HG02642 (cell line): ENCODE measurements around the gene INPP5E.

Experiments used
- ATAC-seq: cut with Tn5 transposase; IDR thresholded peaks from one replicate; pipeline ENCODE4 v1.9.1; 2021; ENCODE audit warnings: mild to moderate bottlenecking; ENCODE audit not compliant: unreplicated experiment, poor library complexity

Gene INPP5E

DNA sequence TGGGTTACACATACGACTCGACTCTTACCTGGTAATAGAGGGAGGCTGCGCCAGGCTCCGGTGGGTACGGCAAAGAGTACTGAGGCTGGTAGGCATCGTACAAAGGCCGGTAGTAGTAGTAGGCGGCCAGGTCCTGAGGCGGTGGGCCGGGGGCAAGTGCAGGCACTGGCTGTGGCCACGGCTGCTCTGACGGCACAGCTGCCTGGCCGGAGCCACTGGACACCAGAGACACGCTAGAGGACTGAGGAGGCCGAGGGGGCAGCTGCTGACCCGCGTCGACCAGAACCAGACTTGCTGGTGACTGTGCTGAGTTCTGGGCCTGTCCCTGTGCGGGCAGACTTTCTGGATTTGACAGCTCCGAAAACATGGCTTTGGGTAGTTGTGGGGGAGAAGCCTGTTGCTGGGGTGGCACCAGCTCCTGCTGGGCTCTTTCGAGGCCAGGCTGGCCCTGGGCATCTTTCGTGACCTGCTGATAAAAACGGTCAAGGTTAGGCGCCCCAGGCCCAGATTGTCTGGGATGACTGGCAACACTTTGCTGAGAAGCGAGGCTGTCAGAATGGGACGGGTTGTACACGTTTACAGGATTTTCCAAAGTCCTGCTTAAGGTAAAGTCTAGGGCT is 34.5 kb upstream of the INPP5E start:
- no peak for ATAC-seq

DNA sequence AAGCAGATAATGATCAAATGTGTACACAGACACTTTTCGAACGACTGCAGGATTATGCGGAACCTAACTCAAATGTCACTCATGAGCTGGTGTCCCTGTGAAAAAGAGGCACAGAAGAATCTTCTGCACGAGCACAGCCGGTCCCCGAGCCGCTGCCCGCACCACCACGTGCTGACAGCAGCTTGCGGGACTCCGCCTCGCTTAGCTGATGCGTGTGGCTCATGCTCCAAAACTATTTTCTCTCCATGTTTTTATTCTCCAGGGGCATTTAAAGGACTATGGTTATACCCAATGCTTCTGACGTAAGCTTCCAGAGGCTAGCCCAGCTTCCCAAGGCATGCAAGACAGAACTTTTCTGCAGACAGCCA is 33.7 kb upstream of the INPP5E start:
- no peak for ATAC-seq

DNA sequence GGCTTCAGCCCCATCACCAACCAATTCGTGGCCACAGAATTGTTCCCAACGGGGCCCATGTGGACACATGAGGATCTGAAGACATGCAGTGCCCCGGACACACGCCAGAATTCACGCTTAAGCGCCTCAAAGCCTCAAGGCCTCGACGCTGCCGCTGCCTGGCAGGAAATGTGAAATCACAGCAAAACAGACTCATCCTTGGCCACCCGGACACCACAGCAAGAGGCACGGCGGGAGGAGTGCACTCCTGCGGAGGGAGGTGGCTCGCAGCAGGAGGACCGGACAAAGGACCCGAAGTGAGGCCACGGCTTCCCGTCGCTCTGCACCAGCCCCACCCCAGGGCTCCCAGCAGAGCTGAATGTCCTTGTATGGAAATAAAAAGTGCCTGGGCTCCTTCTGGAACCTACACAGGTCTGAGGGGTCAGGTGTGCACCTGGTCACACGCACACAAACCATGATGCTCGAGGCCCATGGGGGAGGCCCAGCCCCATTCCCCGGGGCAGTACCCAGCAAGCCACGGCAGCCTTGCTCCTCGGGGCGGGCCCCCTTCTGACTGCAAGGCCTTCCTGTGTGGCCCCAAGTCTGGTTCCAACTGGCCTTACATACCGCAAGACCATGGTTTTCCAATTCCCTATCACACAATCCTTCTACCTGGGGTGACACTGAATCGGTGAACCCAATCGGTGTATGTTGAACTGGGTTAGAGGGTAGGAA is 33.2 kb upstream of the INPP5E start:
- ATAC-seq: no peak

DNA sequence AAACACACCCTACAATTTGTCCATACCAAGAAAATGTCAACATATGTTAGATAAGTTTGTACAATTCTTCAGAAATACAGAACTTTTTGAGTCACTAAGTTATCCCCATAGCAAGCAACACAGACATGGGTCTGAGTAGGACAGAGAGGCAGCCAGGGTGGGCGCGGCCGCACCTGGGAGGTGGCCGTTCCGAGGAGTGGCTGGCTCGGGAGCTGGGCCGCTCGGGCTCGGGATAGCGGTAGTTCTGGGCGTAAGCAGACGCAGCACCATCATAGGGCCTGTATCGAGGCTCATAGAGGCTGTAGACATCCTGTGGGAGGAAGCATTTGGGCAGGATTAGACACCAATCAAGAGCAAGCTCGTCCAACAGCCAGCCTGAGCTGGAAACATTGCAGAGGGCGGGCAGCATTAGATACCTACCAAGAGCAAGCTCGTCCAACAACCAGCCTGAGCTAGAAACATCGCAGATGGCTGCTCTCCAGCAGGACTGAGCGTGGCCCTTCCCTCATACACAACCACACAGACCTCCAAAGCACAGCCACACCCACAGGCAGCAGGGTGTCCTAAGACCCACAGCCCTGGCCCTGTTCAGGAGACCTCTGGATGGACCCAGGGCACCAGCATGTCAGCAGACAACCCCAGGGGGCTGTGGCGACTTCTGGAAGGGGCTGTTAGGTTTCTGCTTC is 32.3 kb upstream of the INPP5E start:
- no peak for ATAC-seq

DNA sequence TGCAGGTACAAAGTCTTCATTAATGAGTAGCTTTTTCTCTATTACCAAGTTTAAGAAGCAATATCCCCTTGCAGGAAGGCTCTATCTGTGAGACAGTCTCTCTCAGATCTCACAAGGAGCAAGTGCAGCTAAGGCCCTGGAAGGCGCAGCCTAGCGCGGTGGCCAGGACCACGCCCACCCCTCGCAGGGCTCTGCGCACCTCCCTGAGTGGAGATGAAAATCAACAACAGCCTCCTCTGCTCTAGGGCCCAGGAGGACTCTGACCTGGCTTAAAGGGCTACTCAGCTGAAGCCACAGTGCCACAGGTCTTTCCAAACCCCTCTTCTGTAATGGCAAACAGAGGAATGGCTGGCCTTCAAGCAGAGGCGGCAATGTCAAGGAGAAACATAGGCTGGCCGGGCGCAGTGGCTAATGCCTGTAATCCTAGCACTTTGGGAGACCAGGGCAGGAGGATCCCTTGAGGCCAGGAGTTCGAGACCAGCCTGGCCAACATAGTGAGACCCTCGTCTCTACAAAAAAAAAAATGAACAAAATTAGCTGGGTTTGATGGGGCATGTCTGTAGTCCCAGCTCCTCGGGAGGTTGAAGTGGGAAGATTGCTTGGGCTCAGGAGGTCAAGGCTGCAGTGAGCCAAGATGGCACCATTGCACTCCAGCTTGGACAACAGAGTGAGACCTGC is 31.3 kb upstream of the INPP5E start:
- no peak for ATAC-seq

DNA sequence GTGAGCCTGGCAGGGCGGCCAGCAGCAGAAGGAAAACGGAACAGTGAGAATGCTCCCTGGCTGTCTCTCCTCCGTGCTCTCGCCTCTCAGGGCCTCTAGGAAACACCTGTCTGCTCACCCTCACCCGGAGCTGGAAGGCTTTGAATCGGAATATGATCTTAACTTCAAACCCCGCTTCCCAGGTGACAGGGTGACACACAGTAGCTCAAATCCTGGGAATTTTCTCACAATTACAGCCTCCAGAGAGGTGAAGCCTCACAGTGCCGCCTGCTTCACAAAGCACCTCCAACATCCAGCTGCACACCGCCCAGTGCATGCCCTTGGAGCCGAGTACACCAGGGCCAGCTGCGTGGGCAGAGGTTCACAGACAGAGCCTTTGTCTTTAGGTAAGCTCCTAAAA is 30.7 kb upstream of the INPP5E start:
- no peak for ATAC-seq

DNA sequence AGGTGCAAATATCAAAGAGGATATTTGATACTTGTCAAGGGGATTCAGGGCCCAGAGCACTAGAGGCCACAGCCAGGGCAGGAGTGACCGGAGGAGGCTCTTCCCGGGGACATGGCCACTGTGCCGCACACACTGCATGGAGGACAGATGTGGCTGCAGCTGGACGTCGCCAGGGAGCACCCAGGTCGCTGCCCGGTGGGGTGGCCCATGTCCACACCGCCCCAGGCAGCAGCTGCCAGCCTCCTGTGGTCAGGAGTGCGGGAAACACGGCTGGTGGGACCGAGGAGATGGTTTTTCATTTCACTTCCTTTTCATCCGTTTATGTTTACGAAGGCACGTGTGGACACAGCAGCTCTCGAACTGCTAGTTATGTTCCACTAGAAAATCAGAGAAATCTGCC is 28.1 kb upstream of the INPP5E start:
- no peak for ATAC-seq

DNA sequence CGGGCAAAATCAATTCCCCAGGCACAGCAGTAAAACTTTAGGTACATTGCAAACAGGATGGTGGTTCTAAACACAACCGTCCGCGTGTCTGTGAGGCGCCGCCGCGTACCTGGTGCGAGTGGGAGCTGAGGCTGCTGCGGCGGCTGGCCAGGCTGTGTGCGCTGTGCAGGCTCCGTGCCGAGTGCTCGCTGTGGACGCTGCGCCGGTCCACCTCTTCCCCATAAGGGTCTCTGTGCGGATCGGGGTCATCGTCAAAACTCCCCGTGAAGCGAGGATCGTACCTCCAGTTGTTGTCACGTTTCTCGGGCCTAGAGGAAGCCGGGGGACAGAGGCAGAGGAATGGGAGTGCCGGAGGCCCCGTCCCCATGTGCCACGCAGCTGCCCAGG is 26.5 kb upstream of the INPP5E start:
- no peak for ATAC-seq

DNA sequence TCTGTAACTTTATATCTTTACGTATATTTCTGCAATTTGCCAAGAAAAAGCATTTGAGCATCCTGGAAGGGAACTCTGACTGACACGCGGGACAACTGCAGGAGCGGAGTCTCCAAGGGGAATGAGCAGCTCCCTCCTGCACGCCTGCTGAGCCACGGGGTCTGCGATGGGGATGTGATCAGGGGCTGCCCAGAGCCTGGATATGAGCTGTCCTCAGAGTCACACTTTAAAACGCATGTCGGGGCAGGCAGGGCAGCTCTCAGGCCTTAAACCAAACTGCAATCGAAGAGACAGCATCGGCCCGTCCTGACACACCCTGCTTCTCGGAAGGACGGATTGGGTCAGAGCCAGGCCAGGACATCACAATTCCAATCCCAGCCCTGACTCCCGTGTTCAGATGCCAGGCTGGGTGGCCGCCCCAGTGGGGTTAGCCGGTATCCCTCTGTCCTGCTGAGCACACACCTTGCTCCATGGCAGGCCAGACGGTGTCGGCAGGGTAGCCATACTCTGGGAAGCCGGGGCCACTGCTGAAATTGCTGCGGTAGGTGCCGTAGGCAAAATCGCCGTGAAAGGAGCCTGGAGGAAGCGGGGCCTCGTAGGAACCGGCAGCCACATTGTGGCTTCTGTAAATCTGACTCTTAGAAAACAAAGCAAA is 26.0 kb upstream of the INPP5E start:
- ATAC-seq: no peak

DNA sequence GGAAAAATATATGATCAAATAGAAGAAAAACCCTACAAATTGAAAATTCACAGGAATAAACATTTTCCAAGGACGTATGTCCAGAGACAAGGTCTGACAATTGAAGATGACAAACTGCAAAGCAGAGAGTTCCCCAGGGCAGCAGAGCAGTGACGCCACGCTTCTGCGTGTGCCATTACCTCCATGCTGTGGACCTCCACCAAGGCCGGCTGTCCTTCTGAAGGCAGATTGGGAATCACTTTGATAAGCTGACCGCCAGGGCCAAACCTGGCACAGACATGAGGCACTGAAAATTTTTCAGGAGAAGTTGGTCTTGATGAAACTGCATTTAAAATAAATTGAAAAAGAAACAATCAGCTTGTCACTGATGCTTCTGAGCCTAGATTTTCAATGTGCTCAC is 24.6 kb upstream of the INPP5E start:
- ATAC-seq: no peak

DNA sequence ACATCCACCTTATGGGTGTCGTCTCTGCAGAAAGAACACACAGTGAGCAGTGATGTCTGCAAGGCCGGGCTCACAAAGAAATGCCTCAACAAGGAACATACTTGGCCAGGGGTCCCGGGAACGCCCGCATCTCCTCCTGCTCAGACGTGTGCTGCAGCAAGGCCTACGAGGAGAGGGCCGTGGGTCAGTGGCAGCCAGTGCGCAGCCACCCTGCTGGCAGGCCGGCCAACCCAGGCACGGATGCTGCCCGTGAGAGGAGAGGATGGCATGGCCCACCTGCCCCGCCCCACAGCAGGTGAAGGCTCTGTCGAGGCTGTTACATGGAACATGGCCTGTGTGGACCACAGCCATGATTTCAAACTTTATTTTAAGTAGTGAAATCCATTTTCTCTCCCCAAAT is 23.9 kb upstream of the INPP5E start:
- no peak for ATAC-seq

DNA sequence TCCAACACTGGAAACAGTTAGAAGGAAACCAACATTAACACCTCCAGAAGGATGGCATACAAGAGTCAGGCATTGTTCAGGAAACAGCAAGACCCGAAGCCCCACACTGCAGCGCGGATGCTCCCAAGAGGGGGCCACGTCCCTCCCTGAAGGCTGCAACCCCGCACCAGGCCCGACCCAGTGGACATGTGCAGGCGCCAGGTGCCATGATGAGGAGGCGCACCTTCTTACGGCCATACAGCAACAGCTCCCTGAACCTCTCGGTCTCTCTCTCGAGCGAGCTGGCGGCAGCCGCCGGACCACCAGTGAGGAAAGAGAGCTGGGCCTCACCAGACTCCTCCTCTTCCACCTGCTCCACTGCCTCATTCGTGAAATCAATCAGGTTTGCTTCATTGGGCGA is 23.0 kb upstream of the INPP5E start:
- ATAC-seq: no peak

DNA sequence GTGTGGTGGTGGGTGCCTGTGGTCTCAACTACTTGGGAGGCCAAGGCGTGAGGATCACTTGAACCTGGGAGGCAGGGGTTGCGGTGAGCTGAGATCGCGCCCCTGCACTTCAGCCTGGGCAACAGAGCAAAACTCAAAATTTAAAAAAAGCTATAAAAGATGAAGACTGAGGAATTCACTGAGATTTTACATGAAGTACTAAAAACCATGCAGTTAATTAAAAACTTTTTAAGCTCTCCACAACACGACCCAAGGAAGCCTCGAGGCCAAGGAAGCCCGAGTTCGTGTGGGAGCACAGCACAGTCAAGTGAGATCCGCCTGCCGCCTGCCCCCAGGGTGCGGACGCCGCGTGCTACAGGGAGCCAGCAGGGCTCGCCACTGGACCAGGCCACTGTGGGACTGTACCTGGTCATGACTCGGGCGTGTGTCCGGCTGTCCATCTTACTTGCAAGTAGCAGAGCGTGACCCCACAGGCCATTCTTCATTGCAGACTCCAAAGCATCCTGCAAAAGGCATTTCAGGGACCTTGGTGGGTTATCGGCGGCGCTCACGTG is 21.2 kb upstream of the INPP5E start:
- no peak for ATAC-seq

DNA sequence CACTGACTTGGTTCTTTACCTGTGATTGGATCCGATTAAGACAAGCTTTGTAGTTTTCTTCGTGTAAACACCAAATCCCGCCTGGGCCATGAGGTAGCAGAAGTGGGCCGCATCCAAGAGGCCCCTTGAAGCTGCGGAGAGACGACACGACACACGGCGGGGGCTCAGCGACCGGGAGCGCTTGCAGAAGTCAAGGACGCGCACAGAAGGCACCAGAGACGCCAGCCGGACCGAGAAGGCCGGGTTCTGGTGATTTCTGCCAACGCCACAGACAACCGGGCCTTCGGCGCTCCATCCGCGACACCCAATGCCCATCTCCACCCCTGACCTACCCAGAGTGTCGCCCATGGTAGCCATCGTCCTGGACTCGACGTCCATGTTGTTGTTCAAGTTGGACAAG is 19.8 kb upstream of the INPP5E start:
- ATAC-seq: no peak

DNA sequence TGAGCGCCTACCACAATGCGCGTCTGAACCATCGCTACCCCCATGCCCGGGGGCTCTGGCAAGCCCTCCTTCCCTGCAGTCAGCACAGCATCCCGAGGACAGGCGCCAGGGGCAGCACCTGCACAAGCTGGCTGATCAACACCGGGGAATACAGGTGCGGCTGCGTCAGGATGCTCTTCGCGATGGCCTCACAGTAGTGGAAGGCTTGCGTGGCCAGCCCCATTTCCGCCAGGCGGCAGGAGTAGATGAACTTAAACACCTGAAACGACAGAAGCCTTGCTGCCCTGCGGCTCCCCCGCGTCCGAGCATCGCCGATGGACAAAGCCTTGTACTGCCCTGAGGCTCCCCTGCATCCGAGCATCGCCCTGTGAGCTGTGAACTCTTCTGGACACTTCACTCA is 17.7 kb upstream of the INPP5E start:
- no peak for ATAC-seq

DNA sequence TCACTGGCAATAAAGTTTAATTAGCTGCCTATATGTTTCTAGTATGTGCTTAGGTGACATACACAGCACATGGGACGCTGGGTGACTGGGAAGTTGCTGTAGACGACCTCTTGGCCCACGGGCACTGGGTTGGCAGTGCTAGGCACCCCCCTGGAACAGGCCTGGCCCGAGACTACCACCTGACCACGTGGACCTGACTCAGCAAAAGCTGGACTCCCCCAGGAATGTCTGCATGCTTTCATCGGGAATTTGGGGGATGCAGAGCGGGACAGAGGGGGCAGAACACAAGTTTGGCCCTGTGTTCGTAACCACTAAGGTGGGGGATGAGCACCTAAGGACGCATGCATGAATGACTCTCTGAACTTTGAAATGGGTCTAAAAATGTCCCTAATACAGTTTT is 16.6 kb upstream of the INPP5E start:
- ATAC-seq: no peak

DNA sequence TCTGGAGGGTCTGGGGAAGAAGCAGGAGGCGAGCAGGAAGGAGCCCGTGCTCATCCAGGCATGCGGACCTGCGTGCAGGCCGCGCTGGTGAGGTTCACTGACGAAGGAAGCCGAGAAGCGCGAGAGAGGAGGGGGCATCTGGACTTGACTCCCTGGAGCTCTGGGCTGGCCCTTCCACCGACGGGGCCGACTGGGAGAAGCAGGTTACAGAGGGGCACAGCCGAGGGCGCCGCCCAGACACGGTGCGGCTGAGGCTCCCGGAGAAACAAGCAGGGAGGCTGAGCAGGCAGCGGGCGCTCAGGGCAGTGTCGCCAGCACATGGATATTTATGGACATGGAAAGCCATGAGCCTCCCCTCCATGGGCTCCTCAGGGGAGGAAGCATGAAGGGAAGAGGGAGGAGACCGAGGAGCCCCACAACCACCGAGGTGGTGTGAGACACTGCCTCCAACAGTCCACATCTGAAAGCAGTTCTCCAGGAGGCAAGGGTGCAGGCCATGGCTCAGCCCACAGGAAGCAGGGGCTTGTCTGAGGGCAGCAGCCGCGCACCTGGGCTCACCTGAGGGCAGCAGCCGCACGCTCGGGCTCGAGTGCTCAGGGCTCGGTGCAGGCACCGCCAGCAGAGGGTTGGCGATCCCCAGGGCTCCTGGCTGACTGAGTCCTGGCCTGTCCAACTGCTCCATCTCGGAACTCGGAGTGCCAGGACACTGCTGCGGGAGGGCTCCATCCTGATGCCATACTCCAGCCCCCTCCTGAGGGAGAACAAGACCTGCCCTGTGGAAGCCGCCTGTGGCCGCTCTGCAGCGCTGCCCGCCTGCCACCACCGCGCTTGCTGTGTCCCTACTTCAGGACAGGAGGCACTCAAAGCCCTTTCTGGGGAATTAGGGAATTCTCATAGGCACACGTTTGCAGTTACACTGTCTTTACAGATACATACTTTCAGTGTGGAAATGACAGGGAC is 15.7 kb upstream of the INPP5E start:
- no peak for ATAC-seq

DNA sequence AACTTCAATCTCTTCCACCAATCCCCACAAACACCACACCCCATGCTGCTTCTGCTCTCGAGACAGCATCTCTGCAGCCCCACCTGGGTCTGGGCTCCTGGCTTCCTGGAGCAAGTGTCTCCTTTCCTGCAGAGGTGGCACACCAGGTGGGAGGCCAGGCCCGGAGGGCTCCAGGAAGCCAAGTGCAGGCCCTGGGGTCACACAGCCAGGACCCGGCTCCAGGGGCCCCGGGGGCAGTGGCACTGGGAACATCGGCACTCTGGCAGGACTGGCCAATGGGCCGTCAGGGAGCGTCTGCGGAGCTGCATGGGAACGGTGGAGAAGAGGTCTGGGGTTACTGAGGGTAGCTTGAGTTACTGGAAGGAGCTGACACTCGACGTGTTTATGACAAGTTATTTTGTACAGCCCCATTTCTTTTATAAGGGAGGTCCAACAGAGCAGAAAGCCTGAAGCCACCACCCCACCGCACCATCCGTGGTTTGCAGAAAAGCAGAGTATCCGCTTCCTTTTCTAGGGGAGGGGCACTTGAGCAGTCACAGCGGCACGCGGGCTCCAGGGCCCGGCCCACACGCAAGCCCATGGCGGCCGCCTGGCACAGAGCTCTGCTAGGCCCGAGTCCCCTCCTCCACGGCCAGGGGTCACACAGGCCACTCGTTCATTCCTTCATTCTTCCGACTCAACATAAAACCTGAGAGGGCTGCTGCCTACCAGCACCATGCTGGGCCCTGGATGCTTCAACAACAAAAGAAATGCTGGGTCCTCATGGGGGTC is 14.6 kb upstream of the INPP5E start:
- ATAC-seq: no peak

DNA sequence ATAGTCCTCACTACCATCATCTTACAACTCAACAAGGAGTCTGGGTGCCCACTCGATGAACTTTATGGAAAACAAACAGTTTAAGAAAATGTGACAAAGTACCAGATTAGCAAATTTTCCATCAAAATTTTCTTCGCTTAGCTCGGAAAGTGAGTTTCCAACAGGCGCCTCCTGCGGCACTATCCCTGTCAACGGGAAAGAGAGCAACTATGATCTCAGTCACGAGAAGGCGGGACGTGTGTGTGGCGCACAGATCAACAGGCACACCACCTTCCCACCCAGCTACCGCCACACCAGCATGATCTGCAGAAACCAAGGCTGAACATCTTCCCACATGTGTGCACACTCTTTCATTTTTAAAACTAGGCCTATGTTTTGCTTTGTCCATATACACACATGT is 13.7 kb upstream of the INPP5E start:
- ATAC-seq: no peak
